Ovary (tissue), 10 donors: Measurements from ENCODE around the gene APOC3. TPM values are rescaled to one million over a fixed set of nuclear protein-coding genes. Genes with fewer than 3 reads are reported as not detected.

Experiments
- DNase-seq, 5 donors: peaks; one replicate each; pipeline ENCODE4 v3.0.0-alpha.2; 2019 to 2020
- H3K27ac ChIP-seq, 2 donors: fragments of 200-600 bp; one replicate each; pipeline versions ENCODE4 v1.5.1 to v1.8.0; 2019 to 2022
- H3K27me3 ChIP-seq: fragments of 200-600 bp; one replicate; pipeline ENCODE4 v1.8.0; 2022
- H3K36me3 ChIP-seq: fragments of 200-600 bp; sonication (generic); one replicate; pipeline ENCODE4 v1.5.1; 2019
- H3K4me1 ChIP-seq: one replicate; pipeline ENCODE4 v1.8.1; 2013; ENCODE audit warnings: mild to moderate bottlenecking, moderate library complexity; ENCODE audit not compliant: insufficient read depth
- H3K4me3 ChIP-seq: fragments of 200-600 bp; sonication (generic); one replicate; pipeline ENCODE4 v1.5.1; 2017
- H3K9me3 ChIP-seq, 2 donors: fragments of 200-600 bp in 1 of 2; sonication (generic) in 1 of 2; one replicate each; pipeline versions ENCODE4 v1.5.1 to v1.8.1; 2013 to 2019; ENCODE audit warnings: mild to moderate bottlenecking in 1 of 2, moderate library complexity in 1 of 2
- EP300 ChIP-seq: sonication (generic); formaldehyde crosslinking; IDR thresholded peaks from one replicate; pipeline ENCODE4 v1.6.1; 2017; ENCODE audit warnings: antibody characterized with exemption
- POLR2A ChIP-seq: fragments of 450-650 bp; IDR thresholded peaks from one replicate; pipeline ENCODE4 v1.6.1; 2017; ENCODE audit warnings: antibody characterized with exemption, mild to moderate bottlenecking, moderate library complexity
- WGBS, 3 donors: extraction: QIAGEN DNeasy Blood & Tissue Kit in 1 of 3; methylation state at CpG; one replicate each; pipeline versions ENCODE4 v1.1.5 to v1.1.7; 2013 to 2017; 5-methylcytosine and 5-hydroxymethylcytosine counted together
- intact Hi-C, 4 donors: fragments of 100-400 bp; cut with DNase I; formaldehyde crosslinking; loops; one replicate each; pipeline versions ENCODE4 v1.11.0 to v1.15.1; 2022 to 2023
- long read RNA-seq, 3 donors: library from polyadenylated mRNA in 2 of 3; unstranded in 2 of 3; transcript quantifications; one replicate each; pipeline ENCODE4 v2.0.0 and lab custom pipeline, GENCODE V29; 2021 to 2026
- polyA plus RNA-seq, 2 donors: library from polyadenylated mRNA; stranded (reverse); fragments of 200-250 nt in 1 of 2; fragments of 350-450 nt in 1 of 2; fragmentation: Illumina TruSeq in 1 of 2; extraction: RNeasy Lipid Tissue Mini Kit (QIAGEN cat#74804) in 1 of 2; gene quantifications; one replicate each; pipeline ENCODE4 v1.2.3, GENCODE V29; 2013 to 2014
- total RNA-seq, 7 donors: library from RNA; depleted of rRNA in 2 of 7; stranded (reverse); fragments of >200 nt in 2 of 7; fragmentation: NEBNext Ultra II Directional in 3 of 7; extraction: Animal tissue kit (Norgen Biotek cat#: 25700) in 3 of 7; gene quantifications; one replicate each; pipeline versions ENCODE4 v1.1.0 to v1.2.4, GENCODE V29; 2016 to 2023
- TF ChIP-seq, protein P1 (sequence below), 3 donors: fragments of 450-650 bp in 2 of 3; fragments of 200-600 bp in 1 of 3; IDR thresholded peaks; one replicate each; pipeline versions ENCODE4 v1.5.1 to v1.8.0; 2016 to 2022; ENCODE audit warnings: antibody characterized with exemption in 3 of 3, mild to moderate bottlenecking in 1 of 3
- donor health status: DM: no; HTN: no; CAD: no; lungs with moderate emphysema.
- donor health status: DM: no; HTN: no; CAD: no.
- donor health status: Bipolar disorder and iron deficiency.
- donor health status: DM: yes; HTN: yes; CAD: no.
- donor health status: DM: no; HTN: no; CAD: no.
- donor health status: DM: yes; HTN: yes; CAD: no.

APOC3 gene
- total RNA-seq: 10 to 100 TPM in 1 of 7 donors, 1 to 10 TPM in 2, not detected in 4; 2.7 to 18.0 (median 4.3) TPM
- polyA plus RNA-seq: not detected
- long read RNA-seq, donor 1: 0 reads
- long read RNA-seq, donor 2, partial matches to known transcripts: 0 of 1 reads
- long read RNA-seq, donor 2, other reads (novel, unspliced or antisense): 0 of 1 reads
- long read RNA-seq, donor 3: 0 reads

- H3K27ac ChIP-seq: peak within 1 kb of the TSS; percentile 14 to 37
- H3K27me3 ChIP-seq: no peaks in the 10 kb centered on the region
- no peak for TF ChIP-seq POLR2A
- TF ChIP-seq EP300: no peak
- TF ChIP-seq, protein P1, sequence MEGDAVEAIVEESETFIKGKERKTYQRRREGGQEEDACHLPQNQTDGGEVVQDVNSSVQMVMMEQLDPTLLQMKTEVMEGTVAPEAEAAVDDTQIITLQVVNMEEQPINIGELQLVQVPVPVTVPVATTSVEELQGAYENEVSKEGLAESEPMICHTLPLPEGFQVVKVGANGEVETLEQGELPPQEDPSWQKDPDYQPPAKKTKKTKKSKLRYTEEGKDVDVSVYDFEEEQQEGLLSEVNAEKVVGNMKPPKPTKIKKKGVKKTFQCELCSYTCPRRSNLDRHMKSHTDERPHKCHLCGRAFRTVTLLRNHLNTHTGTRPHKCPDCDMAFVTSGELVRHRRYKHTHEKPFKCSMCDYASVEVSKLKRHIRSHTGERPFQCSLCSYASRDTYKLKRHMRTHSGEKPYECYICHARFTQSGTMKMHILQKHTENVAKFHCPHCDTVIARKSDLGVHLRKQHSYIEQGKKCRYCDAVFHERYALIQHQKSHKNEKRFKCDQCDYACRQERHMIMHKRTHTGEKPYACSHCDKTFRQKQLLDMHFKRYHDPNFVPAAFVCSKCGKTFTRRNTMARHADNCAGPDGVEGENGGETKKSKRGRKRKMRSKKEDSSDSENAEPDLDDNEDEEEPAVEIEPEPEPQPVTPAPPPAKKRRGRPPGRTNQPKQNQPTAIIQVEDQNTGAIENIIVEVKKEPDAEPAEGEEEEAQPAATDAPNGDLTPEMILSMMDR (IDR thresholded peaks at IDR 0.05): no peak
- no peaks in the 10 kb centered on the region for H3K36me3 ChIP-seq
- peaks cover 6% of the 10 kb centered on the region for H3K4me1 ChIP-seq
- intact Hi-C loops: loop anchor here in 1 of 4 donors (5.0 kb wide), 1 partner anchor 37 kb away; the partner anchor contains the start of gene APOA5
- 66 to 76% (median 69%) methylated on average over 9 of the region's 9 CpGs for WGBS, 3 donors
- no peak within 1 kb of the TSS for H3K4me3 ChIP-seq
- DNase-seq: peak in 2 of 5 donors; percentile 37 to 52
- no peaks in the 10 kb centered on the region for H3K9me3 ChIP-seq
Observed at GRCh38 chr11:116829525-116830183, at the start of gene APOC3. Gene APOC3 (plus strand): TSS chr11:116829907. CDS start chr11:116830583, 676 bp downstream.

DNA sequence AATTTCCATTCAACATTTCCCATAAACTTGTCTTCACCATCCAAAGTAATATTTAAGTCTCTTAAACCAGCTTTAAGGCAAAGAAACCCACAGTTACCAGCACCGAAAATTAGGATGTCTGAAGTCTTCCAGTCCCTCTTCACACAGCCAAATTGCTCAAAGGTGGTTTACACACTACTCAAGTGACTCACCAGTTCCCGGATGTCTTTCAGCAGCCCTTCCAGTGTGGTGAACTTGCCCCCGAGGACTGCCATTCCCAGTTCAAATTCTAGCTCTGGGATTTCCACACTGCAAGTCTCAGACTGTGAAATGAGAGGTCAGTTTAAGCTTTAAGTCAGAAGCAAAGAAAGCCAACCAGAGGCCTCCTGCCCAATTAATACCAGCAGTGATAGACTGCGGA is 47.0 kb upstream of the APOC3 start:
- Histone ChIP-seq H3K9me3 (no peaks in the 10 kb centered on the region), H3K4me3 (no peak overlapping the region), H3K27me3 (no peaks in the 10 kb centered on the region), H3K4me1 (peaks cover 3% of the 10 kb centered on the region), H3K27ac (no peak overlapping the region), H3K36me3 (no peaks in the 10 kb centered on the region)
- WGBS, 3 donors: 87 to 93% (median 89%) methylated on average over 4 of the region's 4 CpGs
- TF ChIP-seq EP300: no peak
- TF ChIP-seq POLR2A: no peak
- TF ChIP-seq, protein P1 (IDR thresholded peaks at IDR 0.05): no peak
- intact Hi-C loops: no loop called here
- no peak for DNase-seq

- H3K27me3 ChIP-seq: no peaks in the 10 kb centered on the region
- intact Hi-C loops: no loop called here
Observed at GRCh38 chr11:116786326-116786725, 43.4 kb upstream of the APOC3 start.

DNA sequence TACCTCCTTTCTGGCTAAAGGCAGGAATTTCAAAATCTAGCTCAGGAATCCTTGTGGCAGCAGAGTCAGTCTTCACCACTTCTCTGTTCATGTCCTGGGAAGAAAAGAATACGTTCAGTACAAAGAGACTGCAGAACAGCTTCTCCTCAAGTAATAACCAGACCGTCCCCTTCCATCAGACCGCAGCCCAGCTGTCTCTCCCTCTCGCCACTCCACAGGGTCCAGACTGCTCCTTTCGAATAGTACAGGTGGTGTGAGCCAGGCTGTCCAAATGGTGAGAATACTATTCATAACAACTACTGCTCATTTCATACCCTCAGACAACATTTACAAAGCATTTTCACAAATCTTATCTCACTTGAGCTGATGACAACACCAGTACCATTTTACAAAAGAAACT is 42.7 kb upstream of the APOC3 start:
- Histone ChIP-seq H3K36me3 (no peaks in the 10 kb centered on the region), H3K4me1 (peaks cover 9% of the 10 kb centered on the region), H3K9me3 (no peaks in the 10 kb centered on the region), H3K27me3 (no peaks in the 10 kb centered on the region), H3K27ac (no peak overlapping the region), H3K4me3 (peak overlapping the region; percentile 82)
- intact Hi-C loops: no loop called here
- no peak for DNase-seq
- WGBS, 3 donors: 29 to 51% (median 32%) methylated on average over 5 of the region's 5 CpGs
- no peak for TF ChIP-seq EP300
- TF ChIP-seq POLR2A: no peak
- TF ChIP-seq, protein P1 (IDR thresholded peaks at IDR 0.05): no peak

More at GRCh38 chr11:116786326-116786725, 43.4 kb upstream of the APOC3 start:
- Histone ChIP-seq H3K4me3 (no peak overlapping the region), H3K27ac (no peak overlapping the region), H3K9me3 (no peaks in the 10 kb centered on the region), H3K36me3 (no peaks in the 10 kb centered on the region), H3K4me1 (peaks cover 5% of the 10 kb centered on the region)
- 80 to 86% (median 84%) methylated on average over 2 of the region's 2 CpGs for WGBS, 3 donors
- no peak for TF ChIP-seq EP300
- TF ChIP-seq POLR2A: no peak
- TF ChIP-seq, protein P1 (IDR thresholded peaks at IDR 0.05): no peak
- no peak for DNase-seq
